K562 treated with DMSO at 1 percent for 24 hours (cell line): Measurements from ENCODE around the gene HSFX3. TPM values are rescaled to one million over a fixed set of nuclear protein-coding genes. Genes with fewer than 3 reads are reported as not detected.

Source experiments
- total RNA-seq: library from RNA; unstranded; fragments of 300-600 nt; gene quantifications from 2 replicates; pipeline ENCODE4 v1.2.3, GENCODE V29; 2022; ENCODE audit warnings: low read depth; ENCODE audit not compliant: insufficient read depth

The HSFX3 gene, protein sequence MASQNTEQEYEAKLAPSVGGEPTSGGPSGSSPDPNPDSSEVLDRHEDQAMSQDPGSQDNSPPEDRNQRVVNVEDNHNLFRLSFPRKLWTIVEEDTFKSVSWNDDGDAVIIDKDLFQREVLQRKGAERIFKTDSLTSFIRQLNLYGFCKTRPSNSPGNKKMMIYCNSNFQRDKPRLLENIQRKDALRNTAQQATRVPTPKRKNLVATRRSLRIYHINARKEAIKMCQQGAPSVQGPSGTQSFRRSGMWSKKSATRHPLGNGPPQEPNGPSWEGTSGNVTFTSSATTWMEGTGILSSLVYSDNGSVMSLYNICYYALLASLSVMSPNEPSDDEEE
- not detected in 2 replicates for total RNA-seq

DNA sequence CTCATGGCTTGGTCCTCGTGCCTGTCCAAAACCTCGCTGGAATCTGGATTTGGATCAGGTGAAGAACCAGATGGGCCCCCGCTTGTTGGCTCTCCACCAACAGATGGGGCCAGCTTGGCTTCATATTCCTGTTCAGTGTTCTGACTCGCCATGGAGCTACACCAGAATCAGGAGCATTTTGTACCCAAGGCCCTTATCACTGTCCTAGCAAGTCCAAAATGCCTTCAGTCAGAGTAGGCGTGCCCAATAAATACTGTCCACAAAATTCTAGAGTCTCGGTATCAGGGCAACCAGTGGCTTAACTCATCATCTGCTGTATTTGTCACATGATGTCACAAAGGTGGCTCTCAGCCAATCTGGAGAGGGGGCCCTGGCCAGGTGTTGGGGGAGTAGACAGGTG, at the start of gene HSFX3:
TSS of gene HSFX3 (minus strand) at position 224 of the 400 bp plus-strand sequence. CDS start at position 152, 72 bp downstream.

DNA sequence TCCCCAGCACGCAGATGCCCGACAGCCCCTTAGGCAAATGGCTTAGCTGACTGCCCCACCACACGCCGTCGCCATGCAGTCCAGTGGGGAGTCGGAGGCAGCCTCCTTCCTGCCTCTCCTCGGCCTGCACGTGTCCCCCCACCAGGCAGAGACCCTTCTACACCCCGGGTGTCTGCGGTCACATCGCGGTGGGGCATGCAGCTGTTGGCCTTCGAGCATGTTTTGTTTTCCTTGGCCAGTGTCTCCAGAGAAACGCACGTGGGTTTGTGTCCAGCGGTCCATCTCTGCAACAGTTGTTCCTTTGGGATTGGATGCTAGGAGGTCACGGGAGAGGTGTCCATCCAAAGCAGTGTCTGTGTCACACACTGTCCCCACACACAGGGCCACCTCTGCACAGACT, 45.5 kb upstream of the HSFX3 start, which contains the start of gene HSFX2:
TSS of gene HSFX2 (minus strand) at position 101 of the 400 bp plus-strand sequence. CDS start 614 bp downstream, outside the sequence.

DNA sequence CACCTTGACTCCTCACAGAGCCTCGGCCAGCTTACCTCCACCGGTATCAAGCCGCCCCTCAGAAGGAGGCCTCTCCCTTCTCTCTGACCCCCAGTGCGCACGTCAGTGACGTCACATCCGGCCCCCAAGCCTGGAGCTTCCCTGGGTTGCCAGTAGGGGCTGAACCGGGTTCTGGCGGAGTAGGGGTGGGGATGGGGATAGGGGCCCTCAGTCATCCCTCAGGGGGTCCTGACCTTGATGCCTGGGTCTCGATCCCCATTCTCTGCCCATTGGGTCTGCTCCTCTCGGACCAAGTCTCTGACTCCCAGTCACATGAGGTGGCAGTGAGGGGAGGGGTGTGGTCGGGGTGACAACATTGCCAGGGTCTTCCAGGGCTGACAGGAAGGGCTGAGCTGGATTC, 37.6 kb upstream of the HSFX3 start, which contains the start of gene MAGEA9B:
TSS of gene MAGEA9B (minus strand) at position 101 of the 400 bp plus-strand sequence. CDS start 4,280 bp downstream, outside the sequence.

DNA sequence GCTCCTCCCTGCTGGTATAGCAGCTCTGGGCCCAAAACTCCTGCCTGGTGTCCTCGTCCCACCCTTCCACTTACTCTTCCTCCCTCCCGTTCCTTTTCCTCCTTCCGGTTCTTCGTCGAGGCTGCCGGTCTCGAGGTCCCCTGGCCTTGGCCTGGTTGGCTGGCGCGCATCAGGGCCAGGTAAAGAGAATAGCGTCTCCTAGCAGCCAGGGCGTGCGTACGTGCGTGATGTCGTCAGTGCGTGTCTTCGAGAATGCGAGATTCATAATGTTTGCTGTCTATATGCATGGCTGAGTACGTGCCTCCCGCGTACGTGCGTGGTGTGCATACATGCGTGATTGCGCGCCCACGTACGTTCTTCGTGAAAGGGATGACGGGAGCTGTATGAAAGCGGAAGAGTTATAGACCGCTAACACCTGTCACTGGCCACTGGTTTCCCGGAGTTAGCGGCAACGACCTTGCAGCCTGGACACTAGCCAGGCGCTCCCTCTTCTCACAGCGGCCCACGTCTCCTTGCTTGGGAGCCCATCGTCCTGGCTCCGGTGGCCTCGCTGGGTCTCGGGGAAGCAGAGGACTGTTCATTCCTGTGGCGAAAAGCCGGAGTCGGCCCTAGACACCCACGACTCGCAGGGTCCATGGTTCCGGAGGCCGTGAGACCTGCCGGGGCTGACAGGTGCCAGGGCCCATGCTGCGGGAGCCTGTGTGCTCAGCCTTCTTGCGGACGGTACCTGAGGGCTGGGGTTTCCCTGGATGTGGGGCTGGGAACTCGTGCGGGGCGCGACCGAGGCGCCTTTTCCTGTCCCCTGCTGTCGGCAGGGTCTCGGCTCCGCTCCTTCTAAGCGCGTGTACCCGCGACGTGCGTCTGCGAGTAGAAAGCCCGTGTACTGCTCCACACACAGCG, 8.9 kb downstream of the HSFX3 start, which contains the start of gene EOLA1:
TSS of gene EOLA1 (plus strand) at position 392 of the 900 bp plus-strand sequence. CDS start 4,619 bp downstream, outside the sequence.

DNA sequence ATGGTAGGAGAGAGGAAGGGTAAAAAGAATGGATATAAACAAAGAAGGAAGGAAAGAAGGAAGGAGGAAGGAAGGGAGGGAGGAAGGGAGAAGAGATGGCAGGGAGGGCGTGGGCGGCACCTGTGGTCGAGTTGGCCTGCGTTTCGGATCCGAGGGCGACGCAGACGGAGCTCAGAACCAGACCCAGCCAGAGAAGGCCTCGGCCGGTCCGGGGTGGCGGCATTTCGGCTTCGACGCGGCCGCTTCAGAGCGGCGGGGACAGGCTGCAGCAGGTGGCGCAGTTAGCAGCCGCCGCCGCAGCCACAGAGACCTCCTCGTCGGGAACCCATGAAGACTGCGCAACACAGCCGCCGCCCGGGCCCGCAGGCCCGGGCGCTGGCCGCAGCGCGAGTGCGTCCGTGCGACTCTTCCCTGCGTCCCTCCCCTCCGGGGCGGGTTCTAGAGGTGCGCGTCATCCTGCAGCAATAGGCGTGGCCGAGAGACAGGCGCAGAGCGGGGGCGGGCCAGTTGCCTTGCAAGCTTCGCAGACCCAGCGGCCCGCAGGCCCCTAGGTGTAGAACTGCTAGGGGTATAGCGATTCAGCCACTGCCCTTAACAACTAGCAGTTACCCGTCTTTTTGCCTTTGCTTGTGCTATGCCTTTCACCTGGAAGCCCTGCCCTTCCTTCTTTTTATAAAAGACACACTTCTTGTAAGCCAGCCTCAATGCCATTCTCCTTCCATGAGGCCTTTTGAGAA, 44.6 kb downstream of the HSFX3 start, which contains the start of gene IDS:
TSS of gene IDS (minus strand) at position 392 of the 737 bp plus-strand sequence. CDS start at position 223, 169 bp downstream.

Other genes with a start within 250 kb of the HSFX3 start
- 44.6 and 46.9 TPM in 2 replicates for gene IDS, start 44.6 kb downstream of the HSFX3 start, total RNA-seq
- gene EOLA1, start 8.9 kb downstream of the HSFX3 start, total RNA-seq, result 20.8 and 28.4 TPM in 2 replicates
- 30.7 and 32.8 TPM in 2 replicates for gene MAGEA9B, start 37.5 kb upstream of the HSFX3 start, total RNA-seq
- gene HSFX2, start 45.4 kb upstream of the HSFX3 start, total RNA-seq, result 0.53 TPM in 1 of 2 replicates, not detected in the other
- 9.4 and 12.3 TPM in 2 replicates for gene TMEM185A, start 81.9 kb upstream of the HSFX3 start, total RNA-seq
- gene MAGEA11, start 162.1 kb upstream of the HSFX3 start, total RNA-seq, result 0.81 and 0.86 TPM in 2 replicates
- 0.44 TPM in 1 of 2 replicates, not detected in the other for gene HSFX1, start 224.1 kb upstream of the HSFX3 start, total RNA-seq
- gene MAGEA9, start 232.0 kb upstream of the HSFX3 start, total RNA-seq, result 0.23 TPM in 1 of 2 replicates, not detected in the other